ENCODE results near the gene KRT26.

Gene KRT26

DNA sequence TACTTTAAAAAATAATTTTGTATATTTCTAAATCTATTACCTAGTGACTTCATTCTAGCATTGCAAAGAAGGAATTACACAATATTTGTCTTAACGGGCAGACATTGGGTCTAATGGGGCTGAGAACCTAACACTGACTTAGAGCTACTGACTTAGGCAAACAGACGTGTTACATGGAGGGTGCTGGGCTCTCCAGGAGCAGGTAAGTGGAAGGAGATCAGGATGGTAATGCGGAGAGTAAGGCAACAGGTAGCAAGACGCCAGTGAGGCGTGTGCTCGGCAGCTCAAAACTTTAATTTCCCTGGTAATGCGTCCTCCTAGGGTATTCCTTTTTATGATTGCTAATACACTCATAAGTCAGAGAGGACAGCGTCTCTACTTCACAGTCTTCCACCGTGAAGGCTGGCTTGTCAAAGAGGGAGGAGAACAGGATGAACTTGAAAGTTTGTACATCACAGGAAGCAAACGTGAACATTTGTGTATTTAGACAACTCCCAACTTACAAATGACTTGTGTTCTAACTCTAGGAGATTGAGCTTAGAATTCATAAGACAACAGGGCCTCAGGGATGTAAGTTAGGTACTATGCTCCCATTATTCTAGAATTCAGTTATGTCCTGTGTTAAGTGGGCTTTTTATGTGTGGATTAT, 23.1 kb upstream of the KRT26 start:
- peak; percentile 35 for DNase-seq (ENCODE audit: low read depth)
- no peak overlapping the region for H3K4me3 ChIP-seq (ENCODE audit: low read depth, low read length)
- TF ChIP-seq, protein P1, sequence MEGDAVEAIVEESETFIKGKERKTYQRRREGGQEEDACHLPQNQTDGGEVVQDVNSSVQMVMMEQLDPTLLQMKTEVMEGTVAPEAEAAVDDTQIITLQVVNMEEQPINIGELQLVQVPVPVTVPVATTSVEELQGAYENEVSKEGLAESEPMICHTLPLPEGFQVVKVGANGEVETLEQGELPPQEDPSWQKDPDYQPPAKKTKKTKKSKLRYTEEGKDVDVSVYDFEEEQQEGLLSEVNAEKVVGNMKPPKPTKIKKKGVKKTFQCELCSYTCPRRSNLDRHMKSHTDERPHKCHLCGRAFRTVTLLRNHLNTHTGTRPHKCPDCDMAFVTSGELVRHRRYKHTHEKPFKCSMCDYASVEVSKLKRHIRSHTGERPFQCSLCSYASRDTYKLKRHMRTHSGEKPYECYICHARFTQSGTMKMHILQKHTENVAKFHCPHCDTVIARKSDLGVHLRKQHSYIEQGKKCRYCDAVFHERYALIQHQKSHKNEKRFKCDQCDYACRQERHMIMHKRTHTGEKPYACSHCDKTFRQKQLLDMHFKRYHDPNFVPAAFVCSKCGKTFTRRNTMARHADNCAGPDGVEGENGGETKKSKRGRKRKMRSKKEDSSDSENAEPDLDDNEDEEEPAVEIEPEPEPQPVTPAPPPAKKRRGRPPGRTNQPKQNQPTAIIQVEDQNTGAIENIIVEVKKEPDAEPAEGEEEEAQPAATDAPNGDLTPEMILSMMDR (IDR thresholded peaks at IDR 0.05; ENCODE audit: control insufficient read depth, extremely low read depth, insufficient read depth): no peak

GRCh38 chr17:40794466-40794865, 22.5 kb upstream of the KRT26 start:
- H3K4me3 ChIP-seq (ENCODE audit: low read depth, low read length): no peak overlapping the region
- TF ChIP-seq, protein P1 (IDR thresholded peaks at IDR 0.05; ENCODE audit: control insufficient read depth, extremely low read depth, insufficient read depth): no peak
- DNase-seq (ENCODE audit: low read depth): no peak

- no peak for DNase-seq (ENCODE audit: low read depth)
- no peak overlapping the region for H3K4me3 ChIP-seq (ENCODE audit: low read depth, low read length)
- TF ChIP-seq, protein P1 (IDR thresholded peaks at IDR 0.05; ENCODE audit: control insufficient read depth, extremely low read depth, insufficient read depth): no peak
Measured at GRCh38 chr17:40793832-40794231, 21.8 kb upstream of the KRT26 start.

DNA sequence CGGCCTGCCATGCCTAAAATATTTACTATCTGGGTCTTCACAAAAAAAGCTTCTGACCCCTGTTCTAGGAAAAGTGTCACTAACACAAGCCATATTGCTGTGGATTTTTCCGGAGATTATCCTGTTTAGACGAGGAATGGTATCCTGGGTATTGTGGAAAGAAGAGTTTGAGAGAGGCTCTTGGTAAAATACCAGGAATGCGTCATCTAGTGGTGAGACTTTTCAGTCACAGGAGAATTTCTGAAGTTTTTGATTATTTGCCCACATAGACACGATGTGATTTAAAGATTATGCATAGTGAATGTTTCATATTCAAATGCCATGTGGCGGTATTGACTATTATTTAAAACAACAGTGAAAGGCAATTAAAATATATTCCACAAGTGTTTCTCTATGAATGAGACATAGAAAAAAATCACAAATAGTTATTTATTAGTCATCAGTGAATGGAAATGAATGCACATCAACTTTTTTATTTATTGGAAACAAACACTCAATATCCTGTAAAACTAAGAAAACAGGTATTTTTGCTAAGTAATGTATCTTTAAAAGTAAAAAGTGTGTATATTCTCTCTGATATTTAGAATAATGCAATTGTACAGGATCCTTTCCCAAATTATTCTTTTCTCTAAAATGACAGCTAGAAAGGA, 19.9 kb upstream of the KRT26 start:
- DNase-seq (ENCODE audit: low read depth): peak; percentile 46
- H3K4me3 ChIP-seq (ENCODE audit: low read depth, low read length): no peak overlapping the region
- TF ChIP-seq, protein P1 (IDR thresholded peaks at IDR 0.05; ENCODE audit: control insufficient read depth, extremely low read depth, insufficient read depth): peak; percentile 66

- H3K4me3 ChIP-seq (ENCODE audit: low read depth, low read length): no peak overlapping the region
- DNase-seq (ENCODE audit: low read depth): no peak
- TF ChIP-seq, protein P1 (IDR thresholded peaks at IDR 0.05; ENCODE audit: control insufficient read depth, extremely low read depth, insufficient read depth): no peak
Measured at GRCh38 chr17:40791111-40791510, 19.1 kb upstream of the KRT26 start.

DNA sequence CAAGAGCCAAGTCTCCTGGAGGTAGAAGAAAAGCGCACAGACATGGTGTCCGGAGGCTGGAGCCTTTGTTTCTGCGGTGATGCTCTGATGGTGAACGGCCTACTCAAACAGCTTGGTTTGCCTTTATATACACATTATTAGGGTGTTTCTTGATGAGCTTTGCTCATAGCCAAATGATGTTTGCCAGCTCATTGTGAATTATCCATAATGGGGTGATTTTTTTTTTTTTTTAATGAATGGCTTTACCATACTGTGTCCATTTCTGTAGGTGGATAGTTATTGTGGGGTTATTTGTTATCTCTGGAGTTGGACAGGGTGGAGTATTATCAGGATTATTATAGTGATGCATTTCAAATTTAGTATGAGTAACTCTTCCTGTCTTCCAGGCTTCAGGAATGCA, 10.4 kb upstream of the KRT26 start, which contains the start of gene KRT27:
TSS of gene KRT27 (minus strand) at position 101 of the 400 bp plus-strand sequence. CDS start at position 44, 57 bp downstream.
- no peak within 1 kb of the TSS for H3K4me3 ChIP-seq (ENCODE audit: low read depth, low read length)
- TF ChIP-seq, protein P1 (IDR thresholded peaks at IDR 0.05; ENCODE audit: control insufficient read depth, extremely low read depth, insufficient read depth): no peak
- DNase-seq (ENCODE audit: low read depth): no peak
